Adrenal gland (tissue), 5 donors: ENCODE data around the gene KLK8.

Source experiments
- POLR2A ChIP-seq, 2 donors: fragments of 450-650 bp; IDR thresholded peaks; one replicate each; pipeline ENCODE4 v1.6.1; 2017; ENCODE audit warnings: antibody characterized with exemption in 2 of 2, mild to moderate bottlenecking in 2 of 2, moderate library complexity in 1 of 2
- TF ChIP-seq, protein P1 (sequence below), 6 experiments: fragments of 450-650 bp in 4 of 6; fragments of 200-600 bp in 2 of 6; sonication (generic) in 1 of 6; IDR thresholded peaks; 1 replicate in 5 of 6; 2 replicates in 1 of 6; pipeline versions ENCODE4 v1.5.1 to v1.8.0; 2016 to 2021; ENCODE audit warnings: antibody characterized with exemption in 6 of 6, mild to moderate bottlenecking in 2 of 6, moderate library complexity in 1 of 6
- donor health status: DM: no; HTN: no; CAD: no.

DNA sequence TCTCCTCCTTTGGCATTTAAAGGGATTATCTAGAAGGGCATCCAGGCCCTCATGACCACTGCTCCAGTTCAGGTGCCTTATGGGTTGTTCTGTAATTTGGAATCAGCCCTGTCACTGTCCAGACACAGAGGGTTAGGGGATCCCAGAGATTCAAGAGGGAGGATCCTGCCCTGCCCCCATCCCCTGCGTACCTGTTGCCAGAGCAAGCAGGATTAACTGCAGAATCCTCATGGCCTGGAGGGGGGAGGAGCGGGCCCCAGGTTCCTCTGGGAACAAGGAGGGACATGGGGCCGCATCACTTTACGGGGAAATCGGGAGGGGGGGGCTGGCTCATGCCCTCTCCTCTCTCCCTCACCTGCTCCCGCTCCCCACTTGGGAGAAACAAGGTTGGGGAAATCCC, 24.0 kb upstream of the KLK8 start:
- TF ChIP-seq POLR2A (IDR thresholded peaks at IDR 0.05) = no peak
- TF ChIP-seq, protein P1, sequence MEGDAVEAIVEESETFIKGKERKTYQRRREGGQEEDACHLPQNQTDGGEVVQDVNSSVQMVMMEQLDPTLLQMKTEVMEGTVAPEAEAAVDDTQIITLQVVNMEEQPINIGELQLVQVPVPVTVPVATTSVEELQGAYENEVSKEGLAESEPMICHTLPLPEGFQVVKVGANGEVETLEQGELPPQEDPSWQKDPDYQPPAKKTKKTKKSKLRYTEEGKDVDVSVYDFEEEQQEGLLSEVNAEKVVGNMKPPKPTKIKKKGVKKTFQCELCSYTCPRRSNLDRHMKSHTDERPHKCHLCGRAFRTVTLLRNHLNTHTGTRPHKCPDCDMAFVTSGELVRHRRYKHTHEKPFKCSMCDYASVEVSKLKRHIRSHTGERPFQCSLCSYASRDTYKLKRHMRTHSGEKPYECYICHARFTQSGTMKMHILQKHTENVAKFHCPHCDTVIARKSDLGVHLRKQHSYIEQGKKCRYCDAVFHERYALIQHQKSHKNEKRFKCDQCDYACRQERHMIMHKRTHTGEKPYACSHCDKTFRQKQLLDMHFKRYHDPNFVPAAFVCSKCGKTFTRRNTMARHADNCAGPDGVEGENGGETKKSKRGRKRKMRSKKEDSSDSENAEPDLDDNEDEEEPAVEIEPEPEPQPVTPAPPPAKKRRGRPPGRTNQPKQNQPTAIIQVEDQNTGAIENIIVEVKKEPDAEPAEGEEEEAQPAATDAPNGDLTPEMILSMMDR (IDR thresholded peaks at IDR 0.05) = no peak
